ENCODE results near the gene ANOS1. TPM values are rescaled to one million over a fixed set of nuclear protein-coding genes. Genes with fewer than 3 reads are reported as not detected.

Gene ANOS1
- total RNA-seq, 1 donor from 2014 or later, result 1.7 TPM

- no peaks in the 10 kb centered on the region for H3K4me1 ChIP-seq
- no peaks in the 10 kb centered on the region for H3K36me3 ChIP-seq
- TF ChIP-seq CTCF (IDR thresholded peaks at IDR 0.05), result no peak
- H3K4me3 ChIP-seq, result no peak overlapping the region
- no peak overlapping the region for H3K27ac ChIP-seq
- H3K27me3 ChIP-seq, result no peaks in the 10 kb centered on the region
- intact Hi-C loops (cut with DNase I), result no loop called here
- no peak for DNase-seq (ENCODE audit: low spot score in 2 of 2)
- no peaks in the 10 kb centered on the region for H3K9me3 ChIP-seq
Observed at GRCh38 chrX:8672176-8672575, 59.8 kb downstream of the ANOS1 start.

GRCh38 chrX:8668813-8669212 lies 63.1 kb downstream of the ANOS1 start:
- Histone ChIP-seq H3K4me3 (no peak overlapping the region), H3K27me3 (no peaks in the 10 kb centered on the region), H3K36me3 (no peaks in the 10 kb centered on the region), H3K27ac (no peak overlapping the region), H3K9me3 (no peaks in the 10 kb centered on the region), H3K4me1 (no peaks in the 10 kb centered on the region)
- no peak for DNase-seq (ENCODE audit: low spot score in 2 of 2)
- no peak for TF ChIP-seq CTCF (IDR thresholded peaks at IDR 0.05)
- intact Hi-C loops (cut with DNase I), result no loop called here

GRCh38 chrX:8663325-8663724 lies 68.6 kb downstream of the ANOS1 start:
- no peaks in the 10 kb centered on the region for H3K36me3 ChIP-seq

GRCh38 chrX:8657883-8658282 lies 74.1 kb downstream of the ANOS1 start:
- DNase-seq (ENCODE audit: low spot score in 2 of 2), result no peak
- H3K27me3 ChIP-seq, result no peaks in the 10 kb centered on the region
- H3K4me1 ChIP-seq, result no peaks in the 10 kb centered on the region
- no peak overlapping the region for H3K27ac ChIP-seq
- no peak for TF ChIP-seq CTCF (IDR thresholded peaks at IDR 0.05)
- no peak overlapping the region for H3K4me3 ChIP-seq
- H3K36me3 ChIP-seq, result no peaks in the 10 kb centered on the region
- intact Hi-C loops (cut with DNase I), result no loop called here
- no peaks in the 10 kb centered on the region for H3K9me3 ChIP-seq

More at GRCh38 chrX:8663325-8663724, 68.6 kb downstream of the ANOS1 start:
- Histone ChIP-seq H3K4me3 (no peak overlapping the region), H3K9me3 (no peaks in the 10 kb centered on the region), H3K27ac (no peak overlapping the region), H3K27me3 (no peaks in the 10 kb centered on the region), H3K4me1 (no peaks in the 10 kb centered on the region)
- DNase-seq (ENCODE audit: low spot score in 2 of 2), result no peak
- no peak for TF ChIP-seq CTCF (IDR thresholded peaks at IDR 0.05)
- intact Hi-C loops (cut with DNase I), result no loop called here

DNA sequence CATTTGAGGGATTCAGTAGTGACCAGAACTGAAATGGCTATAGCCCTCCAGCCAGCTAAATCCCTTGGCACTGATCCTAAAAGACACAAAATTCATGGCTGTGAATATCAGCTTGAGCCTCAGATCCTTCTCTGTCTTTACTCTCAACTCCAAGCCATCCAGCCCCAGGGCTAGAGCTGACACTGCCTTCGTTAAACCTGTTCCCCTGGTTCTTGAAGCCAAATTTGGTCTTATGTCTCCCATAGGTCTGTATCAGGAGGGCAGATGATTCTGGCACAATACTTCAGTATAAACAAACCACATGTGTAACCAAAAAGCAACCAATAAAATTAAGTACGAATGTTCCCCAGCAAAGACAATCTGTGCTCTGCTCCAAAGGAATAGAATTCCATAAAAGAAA lies 78.0 kb downstream of the ANOS1 start:
- no peaks in the 10 kb centered on the region for H3K36me3 ChIP-seq
- H3K4me3 ChIP-seq, result no peak overlapping the region
- H3K4me1 ChIP-seq, result no peaks in the 10 kb centered on the region
- intact Hi-C loops (cut with DNase I), result no loop called here
- no peak overlapping the region for H3K27ac ChIP-seq
- H3K9me3 ChIP-seq, result no peaks in the 10 kb centered on the region
- H3K27me3 ChIP-seq, result no peaks in the 10 kb centered on the region
- DNase-seq (ENCODE audit: low spot score in 2 of 2), result no peak
- no peak for TF ChIP-seq CTCF (IDR thresholded peaks at IDR 0.05)

DNA sequence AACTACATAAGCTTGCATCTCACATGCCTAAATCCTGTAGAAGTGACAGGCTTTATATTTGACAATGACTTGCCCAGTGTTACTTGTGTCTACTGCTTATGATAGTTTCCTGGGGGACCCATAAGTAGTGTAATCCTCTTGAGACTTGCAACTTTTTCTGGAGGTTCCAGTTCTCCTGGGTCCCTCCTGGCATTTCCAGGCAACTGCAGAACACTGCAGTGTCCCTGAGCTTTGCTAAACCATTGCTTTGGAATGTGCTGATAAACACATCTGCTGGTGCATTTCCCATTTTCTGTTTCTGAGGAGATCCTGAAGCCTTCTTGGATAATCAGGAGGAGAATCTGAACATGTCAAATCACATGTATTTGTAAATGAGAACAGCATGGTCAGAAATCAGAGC lies 82.0 kb downstream of the ANOS1 start:
- Histone ChIP-seq H3K9me3 (no peaks in the 10 kb centered on the region), H3K4me3 (no peak overlapping the region), H3K27me3 (no peaks in the 10 kb centered on the region), H3K4me1 (no peaks in the 10 kb centered on the region), H3K36me3 (no peaks in the 10 kb centered on the region), H3K27ac (no peak overlapping the region)
- intact Hi-C loops (cut with DNase I), result no loop called here
- DNase-seq (ENCODE audit: low spot score in 2 of 2), result no peak
- no peak for TF ChIP-seq CTCF (IDR thresholded peaks at IDR 0.05)

All from ascending aorta (tissue), 2 donors.